MM.1S (cell line): ENCODE results near the gene RASGEF1C.

ENCODE experiments used
- DNase-seq: peaks from one replicate; pipeline ENCODE4 v3.0.0-alpha.2; 2015
- H2AFZ ChIP-seq: fragments of 300-600 bp; sonication (generic); 2 replicates; pipeline ENCODE4 v1.6.0; 2016; ENCODE audit warnings: antibody characterized with exemption, low read length
- H3F3A ChIP-seq: fragments of 300-600 bp; sonication (generic); 2 replicates; pipeline ENCODE4 v1.6.1; 2016; ENCODE audit warnings: mild to moderate bottlenecking, antibody characterized with exemption, low read length, moderate library complexity, mixed read lengths; ENCODE audit not compliant: insufficient read depth
- H3K27ac ChIP-seq: fragments of 300-600 bp; sonication (generic); 2 replicates; pipeline ENCODE4 v1.5.1; 2016; ENCODE audit warnings: mild to moderate bottlenecking, low read length
- H3K27me3 ChIP-seq: fragments of 300-600 bp; sonication (generic); replicated peaks from 2 replicates; pipeline ENCODE4 v1.6.0; 2016; ENCODE audit warnings: low read length; ENCODE audit not compliant: insufficient read depth
- H3K36me3 ChIP-seq: fragments of 300-600 bp; sonication (generic); replicated peaks from 2 replicates; pipeline ENCODE4 v1.6.1; 2016; ENCODE audit warnings: mild to moderate bottlenecking, low read length, mixed read lengths; ENCODE audit not compliant: insufficient read depth
- H3K4me1 ChIP-seq: fragments of 300-600 bp; sonication (generic); 2 replicates; pipeline ENCODE4 v1.6.1; 2016; ENCODE audit warnings: low read length, mixed read lengths
- H3K4me2 ChIP-seq: fragments of 300-600 bp; sonication (generic); 2 replicates; pipeline ENCODE4 v1.6.0; 2016; ENCODE audit warnings: low read depth, low read length
- H3K4me3 ChIP-seq: fragments of 300-600 bp; sonication (generic); 2 replicates; pipeline ENCODE4 v1.5.1; 2016; ENCODE audit warnings: low read length, mixed read lengths
- H3K79me2 ChIP-seq: fragments of 300-600 bp; sonication (generic); 2 replicates; pipeline ENCODE4 v1.6.1; 2016; ENCODE audit warnings: mixed run types, low read length, mixed read lengths
- H3K9ac ChIP-seq: fragments of 300-600 bp; sonication (generic); 2 replicates; pipeline ENCODE4 v1.6.1; 2016; ENCODE audit warnings: low read length, mixed read lengths
- H3K9me2 ChIP-seq: fragments of 300-600 bp; sonication (generic); replicated peaks from 2 replicates; pipeline ENCODE4 v1.6.1; 2016; ENCODE audit warnings: mild to moderate bottlenecking, low read length, mixed read lengths; ENCODE audit not compliant: insufficient read depth
- H3K9me3 ChIP-seq: fragments of 300-600 bp; sonication (generic); replicated peaks from 2 replicates; pipeline ENCODE4 v1.6.1; 2016; ENCODE audit warnings: mild to moderate bottlenecking, low read length, mixed read lengths; ENCODE audit not compliant: insufficient read depth
- H4K20me1 ChIP-seq: fragments of 300-600 bp; sonication (generic); 2 replicates; pipeline ENCODE4 v1.6.1; 2016; ENCODE audit warnings: mild to moderate bottlenecking, low read length, moderate library complexity, mixed read lengths; ENCODE audit not compliant: insufficient read depth
- EZH2 ChIP-seq: fragments of 300-600 bp; sonication (generic); optimal IDR thresholded peaks from 2 replicates; pipeline ENCODE3; 2017; ENCODE audit warnings: low read depth, mild to moderate bottlenecking, antibody characterized with exemption, low read length, mixed read lengths
- EZH2phosphoT487 ChIP-seq: fragments of 300-600 bp; sonication (generic); IDR thresholded peaks from 2 replicates; pipeline ENCODE4 v1.6.1; 2018; ENCODE audit warnings: antibody characterized with exemption, low read length
- TF ChIP-seq, protein P1 (sequence below): fragments of 300-600 bp; sonication (generic); IDR thresholded peaks from 2 replicates; pipeline ENCODE4 v1.5.1; 2016; ENCODE audit warnings: antibody characterized with exemption, low read length, mixed read lengths

Gene RASGEF1C

DNA sequence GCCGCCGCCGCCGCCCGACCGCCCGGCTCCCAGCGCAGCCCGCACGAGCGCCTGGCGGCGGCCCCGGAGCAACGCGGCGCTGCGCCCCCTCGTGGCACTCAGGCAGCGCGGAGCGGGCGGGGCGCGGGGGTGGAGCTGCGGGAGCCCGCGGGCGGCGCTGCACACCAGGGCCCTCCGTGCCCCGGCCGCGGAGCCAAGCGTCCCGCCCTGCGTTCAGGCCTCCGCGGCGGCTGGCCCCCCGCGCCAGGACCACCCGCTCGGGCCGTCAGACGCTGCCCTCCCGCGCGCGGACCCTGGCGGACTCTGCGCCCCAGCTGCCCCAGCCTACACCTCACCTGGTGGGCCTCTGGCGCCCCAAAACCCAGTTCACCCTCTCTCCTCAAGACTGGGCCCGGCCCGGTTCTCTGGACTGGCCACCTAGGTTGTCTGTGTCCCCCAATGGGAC lies at the start of gene RASGEF1C:
TSS of gene RASGEF1C (minus strand) at position 75 of the 445 bp plus-strand sequence. CDS start 71,159 bp downstream, outside the sequence.
- no peaks in the 10 kb centered on the region for H3K36me3 ChIP-seq
- no peak within 1 kb of the TSS for H3K4me2 ChIP-seq
- H4K20me1 ChIP-seq = no peaks in the 10 kb centered on the region
- H3F3A ChIP-seq = no peaks in the 10 kb centered on the region
- no peak for DNase-seq
- H3K4me3 ChIP-seq = no peak within 1 kb of the TSS
- H3K9me3 ChIP-seq = no peaks in the 10 kb centered on the region
- no peak within 1 kb of the TSS for H3K9ac ChIP-seq
- no peaks in the 10 kb centered on the region for H3K79me2 ChIP-seq
- no peaks in the 10 kb centered on the region for H3K4me1 ChIP-seq
- TF ChIP-seq, protein P1, sequence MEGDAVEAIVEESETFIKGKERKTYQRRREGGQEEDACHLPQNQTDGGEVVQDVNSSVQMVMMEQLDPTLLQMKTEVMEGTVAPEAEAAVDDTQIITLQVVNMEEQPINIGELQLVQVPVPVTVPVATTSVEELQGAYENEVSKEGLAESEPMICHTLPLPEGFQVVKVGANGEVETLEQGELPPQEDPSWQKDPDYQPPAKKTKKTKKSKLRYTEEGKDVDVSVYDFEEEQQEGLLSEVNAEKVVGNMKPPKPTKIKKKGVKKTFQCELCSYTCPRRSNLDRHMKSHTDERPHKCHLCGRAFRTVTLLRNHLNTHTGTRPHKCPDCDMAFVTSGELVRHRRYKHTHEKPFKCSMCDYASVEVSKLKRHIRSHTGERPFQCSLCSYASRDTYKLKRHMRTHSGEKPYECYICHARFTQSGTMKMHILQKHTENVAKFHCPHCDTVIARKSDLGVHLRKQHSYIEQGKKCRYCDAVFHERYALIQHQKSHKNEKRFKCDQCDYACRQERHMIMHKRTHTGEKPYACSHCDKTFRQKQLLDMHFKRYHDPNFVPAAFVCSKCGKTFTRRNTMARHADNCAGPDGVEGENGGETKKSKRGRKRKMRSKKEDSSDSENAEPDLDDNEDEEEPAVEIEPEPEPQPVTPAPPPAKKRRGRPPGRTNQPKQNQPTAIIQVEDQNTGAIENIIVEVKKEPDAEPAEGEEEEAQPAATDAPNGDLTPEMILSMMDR = no peak
- TF ChIP-seq EZH2phosphoT487 (no peak), EZH2 (no peak)
- H2AFZ ChIP-seq = no peak within 1 kb of the TSS
- H3K27ac ChIP-seq = no peak within 1 kb of the TSS
- no peaks in the 10 kb centered on the region for H3K27me3 ChIP-seq
- no peaks in the 10 kb centered on the region for H3K9me2 ChIP-seq

DNA sequence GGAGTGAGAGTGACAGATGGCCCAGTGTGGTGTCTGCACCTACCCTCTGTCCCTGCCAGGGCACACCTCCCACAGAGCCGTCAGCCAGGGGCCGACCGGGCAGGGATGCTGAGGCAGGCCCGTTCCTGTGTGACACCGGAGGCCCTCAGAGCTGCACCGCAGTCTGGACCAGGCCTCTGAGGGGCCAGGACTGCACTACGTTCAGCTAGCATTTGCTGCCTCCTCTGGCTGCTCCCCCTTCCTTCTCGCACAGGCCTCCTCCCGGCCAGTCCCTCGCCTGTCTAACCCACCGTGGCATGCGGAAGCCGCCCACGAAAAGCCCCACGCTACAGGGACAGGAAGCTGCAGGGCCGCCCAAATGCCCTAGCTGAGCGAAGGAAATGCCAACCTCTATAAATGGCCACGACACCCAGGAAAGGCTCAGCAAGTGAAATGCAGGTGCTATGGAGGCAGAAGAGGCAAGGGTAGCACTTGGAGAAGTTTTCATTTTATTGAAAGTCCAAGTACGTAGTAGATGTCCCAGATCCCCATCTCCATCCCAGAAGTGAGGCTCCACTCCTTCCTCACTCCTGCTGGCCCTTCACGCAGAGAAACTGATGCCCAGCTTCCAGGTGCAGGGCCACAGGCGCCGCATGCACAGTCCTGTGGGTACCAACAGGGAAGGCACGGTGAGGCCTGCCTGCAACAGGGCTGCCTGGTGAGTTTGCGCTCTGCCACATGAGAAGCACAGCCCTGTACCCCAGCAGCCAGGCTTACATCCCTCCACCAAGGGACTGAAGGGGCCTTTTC lies 44.2 kb upstream of the RASGEF1C start:
- H3K79me2 ChIP-seq = no peaks in the 10 kb centered on the region
- no peak for DNase-seq
- no peaks in the 10 kb centered on the region for H3K9me3 ChIP-seq
- H3F3A ChIP-seq = no peaks in the 10 kb centered on the region
- no peak for TF ChIP-seq EZH2phosphoT487
- TF ChIP-seq, protein P1 = no peak
- TF ChIP-seq EZH2 = no peak
- H3K9ac ChIP-seq = no peak overlapping the region
- no peak overlapping the region for H3K27ac ChIP-seq
- no peaks in the 10 kb centered on the region for H4K20me1 ChIP-seq
- H3K36me3 ChIP-seq = no peaks in the 10 kb centered on the region; the same call in 1 of the 2 replicates
- H3K9me2 ChIP-seq = no peaks in the 10 kb centered on the region
- no peaks in the 10 kb centered on the region for H3K27me3 ChIP-seq
- no peak overlapping the region for H3K4me2 ChIP-seq
- no peak overlapping the region for H2AFZ ChIP-seq
- H3K4me3 ChIP-seq = no peak overlapping the region
- H3K4me1 ChIP-seq = no peaks in the 10 kb centered on the region

DNA sequence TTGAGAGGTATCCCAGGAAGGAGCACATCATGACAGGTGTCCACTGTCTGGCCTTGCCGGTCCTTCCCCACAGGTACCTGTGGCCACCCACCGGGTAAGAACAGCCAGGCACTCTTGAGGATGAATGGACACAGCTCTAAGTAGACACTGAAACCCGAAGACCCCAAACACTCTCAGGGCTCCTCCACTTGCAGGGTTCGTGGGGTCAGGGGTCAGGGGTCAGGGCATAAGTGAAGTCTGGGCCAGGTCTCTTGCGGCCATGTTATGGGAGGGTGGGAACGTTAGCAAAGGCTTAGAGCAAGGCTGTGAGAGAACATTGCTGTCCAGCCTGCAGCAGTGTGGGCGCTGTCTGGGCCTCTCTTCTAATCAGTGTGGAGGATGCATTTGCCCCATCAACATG lies 42.9 kb upstream of the RASGEF1C start:
- no peak for TF ChIP-seq EZH2phosphoT487
- no peak for TF ChIP-seq EZH2
- TF ChIP-seq, protein P1 = no peak
- Histone ChIP-seq H3K79me2 (no peaks in the 10 kb centered on the region), H4K20me1 (no peaks in the 10 kb centered on the region), H3K9ac (no peak overlapping the region), H3K9me3 (no peaks in the 10 kb centered on the region), H3K27me3 (no peaks in the 10 kb centered on the region), H3K4me3 (no peak overlapping the region), H3K36me3 (no peaks in the 10 kb centered on the region; the same call in 1 of the 2 replicates), H3K4me2 (no peak overlapping the region), H3K27ac (no peak overlapping the region), H3F3A (no peaks in the 10 kb centered on the region), H3K9me2 (no peaks in the 10 kb centered on the region), H2AFZ (no peak overlapping the region), H3K4me1 (no peaks in the 10 kb centered on the region)
- no peak for DNase-seq
